SK-N-SH (cell line): ENCODE measurements around the gene DNMT3A. TPM values are rescaled to one million over a fixed set of nuclear protein-coding genes. Genes with fewer than 3 reads are reported as not detected.

Experiments
- CTCF ChIA-PET: fragments of 300-600, 350-600 bp; formaldehyde crosslinking; extraction: SDS; loops from one replicate; lab custom pipeline; 2021; lab: Yijun Ruan, JAX
- POLR2A ChIA-PET: fragments of 350-600 bp; sonication (Branson Sonifier 250); formaldehyde crosslinking; extraction: SDS; loops from one replicate; lab custom pipeline; 2020; ENCODE audit warnings: antibody characterized with exemption, inconsistent platforms; lab: Yijun Ruan, JAX
- DNase-seq: peaks from one replicate; pipeline ENCODE4 v3.0.0; 2012
- H2AFZ ChIP-seq: fragments of 200-600 bp; sonication (generic); 2 replicates; pipeline ENCODE4 v1.8.1; 2016; ENCODE audit warnings: antibody characterized with exemption, mild to moderate bottlenecking, low read depth
- H3F3A ChIP-seq: fragments of 200-600 bp; sonication (generic); replicated peaks from 2 replicates; pipeline ENCODE3; 2016; ENCODE audit warnings: antibody characterized with exemption, mild to moderate bottlenecking; ENCODE audit not compliant: insufficient read depth
- H3K27ac ChIP-seq, 2 experiments: fragments of 200-500 bp in 1 of 2; fragments of 200-600 bp in 1 of 2; sonication (Bioruptor generic) in 1 of 2; sonication (generic), shearing (Covaris generic) in 1 of 2; 2 replicates each; pipeline versions ENCODE4 v1.5.1 to v1.6.1; 2014 to 2016; ENCODE audit warnings: low read depth in 2 of 2, inconsistent platforms in 1 of 2, low read length in 1 of 2, mild to moderate bottlenecking in 1 of 2, mixed read lengths in 1 of 2
- H3K27me3 ChIP-seq: fragments of 200-600 bp; sonication (generic), shearing (Covaris generic); 2 replicates; pipeline ENCODE4 v1.6.1; 2016; ENCODE audit warnings: mixed run types; ENCODE audit not compliant: insufficient read depth
- H3K36me3 ChIP-seq, 2 experiments: fragments of 200-500 bp in 1 of 2; fragments of 200-600 bp in 1 of 2; sonication (Bioruptor generic) in 1 of 2; sonication (generic) in 1 of 2; replicated peaks in 1 of 2; 2 replicates each; pipeline versions ENCODE3 to v1.5.1; 2014 to 2016; ENCODE audit warnings: low read length in 1 of 2, mild to moderate bottlenecking in 1 of 2; ENCODE audit not compliant: insufficient read depth in 2 of 2, control insufficient read depth in 1 of 2
- H3K4me1 ChIP-seq, 2 experiments: fragments of 200-500 bp in 1 of 2; fragments of 200-600 bp in 1 of 2; sonication (Bioruptor generic) in 1 of 2; sonication (generic), shearing (Covaris generic) in 1 of 2; 2 replicates each; pipeline versions ENCODE4 v1.5.1 to v1.6.1; 2014 to 2016; ENCODE audit warnings: low read depth in 1 of 2, low read length in 1 of 2, mixed run types in 1 of 2; ENCODE audit not compliant: insufficient read depth in 2 of 2, control insufficient read depth in 1 of 2
- H3K4me2 ChIP-seq: fragments of 200-600 bp; sonication (generic), shearing (Covaris generic); 2 replicates; pipeline ENCODE4 v1.6.1; 2017; ENCODE audit warnings: mixed run types
- H3K4me3 ChIP-seq, 2 experiments: fragments of 200-500 bp in 1 of 2; fragments of 200-600 bp in 1 of 2; sonication (Bioruptor generic) in 1 of 2; sonication (generic), shearing (Covaris generic) in 1 of 2; 2 replicates each; pipeline versions ENCODE4 v1.5.1 to v1.8.1; 2014 to 2016; ENCODE audit warnings: low read depth in 2 of 2, inconsistent platforms in 1 of 2, low read length in 1 of 2, mild to moderate bottlenecking in 1 of 2, mixed read lengths in 1 of 2, moderate library complexity in 1 of 2
- H3K79me2 ChIP-seq: fragments of 200-600 bp; sonication (generic); 2 replicates; pipeline ENCODE4 v1.8.1; 2017; ENCODE audit warnings: mild to moderate bottlenecking; ENCODE audit not compliant: insufficient read depth
- H3K9ac ChIP-seq: fragments of 200-600 bp; sonication (generic); 2 replicates; pipeline ENCODE4 v1.6.1; 2017; ENCODE audit warnings: mixed run types
- H3K9me2 ChIP-seq: fragments of 200-600 bp; sonication (generic); 2 replicates; pipeline ENCODE4 v1.6.1; 2017; ENCODE audit warnings: mixed run types
- H3K9me3 ChIP-seq: fragments of 200-600 bp; sonication (generic); 2 replicates; pipeline ENCODE4 v1.6.1; 2017; ENCODE audit warnings: mixed run types, mild to moderate bottlenecking, moderate library complexity
- H4K20me1 ChIP-seq: fragments of 200-600 bp; sonication (generic); 2 replicates; pipeline ENCODE4 v1.6.1; 2017; ENCODE audit warnings: mild to moderate bottlenecking, mixed run types; ENCODE audit not compliant: insufficient read depth
- EZH2phosphoT487 ChIP-seq: fragments of 200-600 bp; sonication (generic); IDR thresholded peaks from 2 replicates; pipeline ENCODE4 v1.6.1; 2017; ENCODE audit warnings: low read depth, mixed run types, mild to moderate bottlenecking, antibody characterized with exemption, moderate library complexity, borderline replicate concordance
- FOXJ3 ChIP-seq: sonication (generic); formaldehyde crosslinking; IDR thresholded peaks from 2 replicates; pipeline ENCODE4 v1.5.1; 2020; ENCODE audit warnings: mild to moderate bottlenecking, missing genetic modification reagents
- FOXM1 ChIP-seq: IDR thresholded peaks from 2 replicates; pipeline ENCODE4 v1.4.0; 2012; ENCODE audit warnings: low read depth, mild to moderate bottlenecking
- GABPA ChIP-seq: IDR thresholded peaks from 2 replicates; pipeline ENCODE4 v1.4.0; 2012; ENCODE audit warnings: low read depth, mild to moderate bottlenecking
- IRF3 ChIP-seq: fragments of 150-350 bp; IDR thresholded peaks from 2 replicates; pipeline ENCODE4 v1.6.1; 2016; ENCODE audit warnings: mild to moderate bottlenecking, low read depth, low read length
- JUND ChIP-seq: IDR thresholded peaks from 2 replicates; pipeline ENCODE4 v1.4.0; 2012
- MEF2A ChIP-seq: IDR thresholded peaks from 2 replicates; pipeline ENCODE4 v1.4.0; 2012; ENCODE audit warnings: low read depth, borderline replicate concordance
- MXI1 ChIP-seq: IDR thresholded peaks from 2 replicates; pipeline ENCODE4 v1.6.1; 2012; ENCODE audit warnings: mild to moderate bottlenecking, low read depth, low read length, improper control_type of control experiment
- NFIC ChIP-seq: IDR thresholded peaks from 2 replicates; pipeline ENCODE4 v1.4.0; 2012; ENCODE audit warnings: borderline replicate concordance
- PBX3 ChIP-seq: IDR thresholded peaks from 2 replicates; pipeline ENCODE4; 2012
- POLR2AphosphoS5 ChIP-seq: IDR thresholded peaks from 2 replicates; pipeline ENCODE4 v1.6.1; 2012; ENCODE audit warnings: low read depth, low read length
- RCOR1 ChIP-seq: fragments of 150-350 bp; IDR thresholded peaks from 2 replicates; pipeline ENCODE4 v1.6.1; 2017; ENCODE audit warnings: antibody characterized with exemption, low read length
- REST ChIP-seq: IDR thresholded peaks from 2 replicates; pipeline ENCODE4 v1.6.1; 2012; ENCODE audit warnings: mild to moderate bottlenecking, low read depth, low read length, moderate library complexity
- RFX5 ChIP-seq: IDR thresholded peaks from 2 replicates; pipeline ENCODE4 v1.6.1; 2012; ENCODE audit warnings: mild to moderate bottlenecking, improper control_type of control experiment, low read length
- RXRA ChIP-seq: IDR thresholded peaks from 2 replicates; pipeline ENCODE4 v1.4.0; 2012; ENCODE audit warnings: low read depth, mild to moderate bottlenecking, borderline replicate concordance
- TAF1 ChIP-seq: IDR thresholded peaks from 2 replicates; pipeline ENCODE4 v1.6.1; 2012; ENCODE audit warnings: low read depth, mild to moderate bottlenecking, low read length, moderate library complexity, borderline replicate concordance
- TCF12 ChIP-seq: IDR thresholded peaks from 2 replicates; pipeline ENCODE4 v1.4.0; 2012
- USF1 ChIP-seq: IDR thresholded peaks from 2 replicates; pipeline ENCODE4 v1.4.0; 2012; ENCODE audit warnings: low read depth, borderline replicate concordance
- YY1 ChIP-seq: IDR thresholded peaks from 2 replicates; pipeline ENCODE4 v1.4.0; 2012; ENCODE audit warnings: low read depth, mild to moderate bottlenecking
- ZBTB33 ChIP-seq: IDR thresholded peaks from 2 replicates; pipeline ENCODE4 v1.4.0; 2012; ENCODE audit warnings: low read depth, borderline replicate concordance
- WGBS: methylation state at CpG from one replicate; pipeline ENCODE4 v1.1.6; 2017; ENCODE audit warnings: low lambda C conversion rate; 5-methylcytosine and 5-hydroxymethylcytosine counted together
- polyA plus RNA-seq, 3 experiments: library from polyadenylated mRNA; depleted of rRNA; stranded (reverse); fragments of >200 nt; gene quantifications; 2 replicates each; pipeline ENCODE4 v1.2.3, GENCODE V29; 2012

DNMT3A gene
- polyA plus RNA-seq, 1 of the 3 experiments (the other 2 are of a cell fraction), result 5.6 TPM

- no peak for TF ChIP-seq EZH2phosphoT487
- TF ChIP-seq JUND, result no peak
- TF ChIP-seq MEF2A, result peak; percentile 90
- TF ChIP-seq FOXJ3 (CRISPR knock-in tag), result no peak; the same call in 1 of the 2 replicates
- TF ChIP-seq USF1, result peak; percentile 78
- peak; percentile 39; the same call in 1 of the 2 replicates for TF ChIP-seq POLR2AphosphoS5
- TF ChIP-seq ZBTB33, result no peak
- no peak for TF ChIP-seq IRF3
These were observed 35.3 kb upstream of the DNMT3A start (continued) for GRCh38 chr2:25376750-25377621.

GRCh38 chr2:25375989-25376545 is 34.3 kb upstream of the DNMT3A start:
- WGBS, result 85% methylated on average over 16 of the region's 16 CpGs
- H4K20me1 ChIP-seq, result no peaks in the 10 kb centered on the region
- H3K4me3 ChIP-seq, result no peak overlapping the region
- no peaks in the 10 kb centered on the region for H3K9me2 ChIP-seq
- 0 out of 2 replicates have a peak overlapping the region, but pooled peaks have one; percentile 70 for H2AFZ ChIP-seq
- no peaks in the 10 kb centered on the region for H3K9me3 ChIP-seq
- H3K9ac ChIP-seq, result no peak overlapping the region
- H3F3A ChIP-seq, result no peaks in the 10 kb centered on the region
- H3K79me2 ChIP-seq, result no peaks in the 10 kb centered on the region
- peak overlapping the region in 1 of 2 experiments; percentile 48; a peak in 1 of 4 replicates for H3K27ac ChIP-seq
- DNase-seq, result no peak
- H3K4me1 ChIP-seq, result peaks cover 5 to 36% of the 10 kb centered on the region in 2 experiments; a peak in 3 of 4 replicates
- ChIA-PET POLR2A (interaction anchor here (0.5 to 1.1 kb wide), 4 partner anchors 11 to 32 kb away, joined by 3 to 4 read pairs (median 3); no protein-coding TSS in a partner anchor), CTCF (interaction anchor here (0.6 to 7.4 kb wide), 56 partner anchors 8 to 417 kb away, joined by 3 to 72 read pairs (median 4); partner anchors contain the start of genes DNMT3A and DTNB)
- H3K27me3 ChIP-seq, result no peaks in the 10 kb centered on the region
- peak overlapping the region; percentile 73 for H3K4me2 ChIP-seq
- no peaks in the 10 kb centered on the region for H3K36me3 ChIP-seq
- TF ChIP-seq RCOR1 (no peak), FOXM1 (no peak), RFX5 (no peak), TCF12 (no peak), NFIC (no peak), GABPA (no peak), TAF1 (no peak), RXRA (no peak), YY1 (no peak), JUND (no peak), MXI1 (no peak), USF1 (no peak), REST (no peak), PBX3 (no peak)
